ENCODE data around the gene TLCD5. TPM values are rescaled to one million over a fixed set of nuclear protein-coding genes. Genes with fewer than 3 reads are reported as not detected.

TLCD5 gene
- total and polyA plus RNA-seq, 2 donors (not counting 1 experiment from before 2014, with no cell fraction given) = 13.2 to 17.0 TPM

- Histone ChIP-seq H3K9ac (ENCODE audit: insufficient read depth, low read length) (no peak overlapping the region), H2AFZ (ENCODE audit: low read length) (no peak overlapping the region), H3K36me3 (ENCODE audit: control insufficient read depth, insufficient read depth, low read length) (no peaks in the 10 kb centered on the region), H3K4me2 (ENCODE audit: extremely low read depth, insufficient read depth, low read length) (no peak overlapping the region), H3K4me3 (replicated peaks in 1 of 4; ENCODE audit: control extremely low read depth in 1 of 4, insufficient read depth in 1 of 4, low read depth in 3 of 4, low read length in 4 of 4) (no peak overlapping the region), H3K9me3 (ENCODE audit: control insufficient read depth, insufficient read depth, low read depth, low read length) (no peaks in the 10 kb centered on the region), H3K27me3 (ENCODE audit: control insufficient read depth, insufficient read depth, low read length) (peaks cover 5% of the 10 kb centered on the region), H3K4me1 (ENCODE audit: control insufficient read depth, extremely low read depth, insufficient read depth, low read length) (no peaks in the 10 kb centered on the region), H3K27ac (ENCODE audit: insufficient read depth, low read length) (no peak overlapping the region), H4K20me1 (ENCODE audit: control insufficient read depth, extremely low read depth, insufficient read depth, low read length) (no peaks in the 10 kb centered on the region), H3K79me2 (ENCODE audit: control insufficient read depth, insufficient read depth, low read length) (no peaks in the 10 kb centered on the region)
- no peak for DNase-seq (ENCODE audit: low read depth in 2 of 2)
- no peak for TF ChIP-seq EZH2 (IDR thresholded peaks at IDR 0.05; ENCODE audit: low read length, missing control alignments)
- TF ChIP-seq, protein P1, sequence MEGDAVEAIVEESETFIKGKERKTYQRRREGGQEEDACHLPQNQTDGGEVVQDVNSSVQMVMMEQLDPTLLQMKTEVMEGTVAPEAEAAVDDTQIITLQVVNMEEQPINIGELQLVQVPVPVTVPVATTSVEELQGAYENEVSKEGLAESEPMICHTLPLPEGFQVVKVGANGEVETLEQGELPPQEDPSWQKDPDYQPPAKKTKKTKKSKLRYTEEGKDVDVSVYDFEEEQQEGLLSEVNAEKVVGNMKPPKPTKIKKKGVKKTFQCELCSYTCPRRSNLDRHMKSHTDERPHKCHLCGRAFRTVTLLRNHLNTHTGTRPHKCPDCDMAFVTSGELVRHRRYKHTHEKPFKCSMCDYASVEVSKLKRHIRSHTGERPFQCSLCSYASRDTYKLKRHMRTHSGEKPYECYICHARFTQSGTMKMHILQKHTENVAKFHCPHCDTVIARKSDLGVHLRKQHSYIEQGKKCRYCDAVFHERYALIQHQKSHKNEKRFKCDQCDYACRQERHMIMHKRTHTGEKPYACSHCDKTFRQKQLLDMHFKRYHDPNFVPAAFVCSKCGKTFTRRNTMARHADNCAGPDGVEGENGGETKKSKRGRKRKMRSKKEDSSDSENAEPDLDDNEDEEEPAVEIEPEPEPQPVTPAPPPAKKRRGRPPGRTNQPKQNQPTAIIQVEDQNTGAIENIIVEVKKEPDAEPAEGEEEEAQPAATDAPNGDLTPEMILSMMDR (conservative IDR thresholded peaks at IDR 0.05 in 1 of 2, IDR thresholded peaks at IDR 0.05 in 1 of 2; ENCODE audit: low read depth in 1 of 2, low read length in 2 of 2) = no peak
These were observed 39.8 kb upstream of the TLCD5 start for GRCh38 chr11:120285256-120285655.

- H4K20me1 ChIP-seq (ENCODE audit: control insufficient read depth, extremely low read depth, insufficient read depth, low read length) = no peaks in the 10 kb centered on the region
- no peak for DNase-seq (ENCODE audit: low read depth in 2 of 2)
- H3K4me1 ChIP-seq (ENCODE audit: control insufficient read depth, extremely low read depth, insufficient read depth, low read length) = no peaks in the 10 kb centered on the region
- no peaks in the 10 kb centered on the region for H3K9me3 ChIP-seq (ENCODE audit: control insufficient read depth, insufficient read depth, low read depth, low read length)
- no peak overlapping the region for H3K27ac ChIP-seq (ENCODE audit: insufficient read depth, low read length)
- H3K79me2 ChIP-seq (ENCODE audit: control insufficient read depth, insufficient read depth, low read length) = no peaks in the 10 kb centered on the region
- TF ChIP-seq EZH2 (IDR thresholded peaks at IDR 0.05; ENCODE audit: low read length, missing control alignments) = no peak
- TF ChIP-seq, protein P1 (conservative IDR thresholded peaks at IDR 0.05 in 1 of 2, IDR thresholded peaks at IDR 0.05 in 1 of 2; ENCODE audit: low read depth in 1 of 2, low read length in 2 of 2) = no peak
- H3K9ac ChIP-seq (ENCODE audit: insufficient read depth, low read length) = no peak overlapping the region
- H3K4me2 ChIP-seq (ENCODE audit: extremely low read depth, insufficient read depth, low read length) = no peak overlapping the region
- no peaks in the 10 kb centered on the region for H3K36me3 ChIP-seq (ENCODE audit: control insufficient read depth, insufficient read depth, low read length)
- no peak overlapping the region for H3K4me3 ChIP-seq (replicated peaks in 1 of 4; ENCODE audit: control extremely low read depth in 1 of 4, insufficient read depth in 1 of 4, low read depth in 3 of 4, low read length in 4 of 4)
- H3K27me3 ChIP-seq (ENCODE audit: control insufficient read depth, insufficient read depth, low read length) = peaks cover 16% of the 10 kb centered on the region
- H2AFZ ChIP-seq (ENCODE audit: low read length) = no peak overlapping the region
These were observed 37.1 kb upstream of the TLCD5 start for GRCh38 chr11:120288021-120288420.

DNA sequence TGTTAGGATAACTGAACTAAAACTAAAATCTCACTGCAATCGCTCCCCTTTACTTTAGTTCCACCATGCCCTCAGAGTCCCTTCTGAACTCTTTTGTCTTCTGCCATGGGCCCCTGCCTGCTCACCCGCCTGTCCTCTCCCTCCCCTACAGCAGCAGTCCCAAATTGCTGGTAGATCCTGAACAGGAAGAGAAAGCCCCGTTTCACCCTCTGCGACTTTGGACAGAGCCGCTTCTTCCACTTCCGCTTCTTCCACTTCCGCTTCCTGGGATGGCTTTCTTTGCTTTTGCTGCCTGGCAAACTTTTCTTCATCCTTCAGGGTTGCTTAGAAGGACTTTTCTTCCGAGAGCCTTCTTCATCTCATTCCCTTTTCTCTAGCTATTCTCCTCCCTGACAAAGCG lies 35.7 kb upstream of the TLCD5 start:
- no peak overlapping the region for H3K9ac ChIP-seq (ENCODE audit: insufficient read depth, low read length)
- H3K4me3 ChIP-seq (replicated peaks in 1 of 4; ENCODE audit: control extremely low read depth in 1 of 4, insufficient read depth in 1 of 4, low read depth in 3 of 4, low read length in 4 of 4) = no peak overlapping the region
- H4K20me1 ChIP-seq (ENCODE audit: control insufficient read depth, extremely low read depth, insufficient read depth, low read length) = no peaks in the 10 kb centered on the region
- no peaks in the 10 kb centered on the region for H3K9me3 ChIP-seq (ENCODE audit: control insufficient read depth, insufficient read depth, low read depth, low read length)
- no peak for DNase-seq (ENCODE audit: low read depth in 2 of 2)
- no peaks in the 10 kb centered on the region for H3K79me2 ChIP-seq (ENCODE audit: control insufficient read depth, insufficient read depth, low read length)
- H3K36me3 ChIP-seq (ENCODE audit: control insufficient read depth, insufficient read depth, low read length) = no peaks in the 10 kb centered on the region
- no peak overlapping the region for H3K4me2 ChIP-seq (ENCODE audit: extremely low read depth, insufficient read depth, low read length)
- peaks cover 20% of the 10 kb centered on the region for H3K27me3 ChIP-seq (ENCODE audit: control insufficient read depth, insufficient read depth, low read length)
- H3K4me1 ChIP-seq (ENCODE audit: control insufficient read depth, extremely low read depth, insufficient read depth, low read length) = no peaks in the 10 kb centered on the region
- no peak overlapping the region for H3K27ac ChIP-seq (ENCODE audit: insufficient read depth, low read length)
- no peak overlapping the region for H2AFZ ChIP-seq (ENCODE audit: low read length)
- TF ChIP-seq, protein P1 (conservative IDR thresholded peaks at IDR 0.05 in 1 of 2, IDR thresholded peaks at IDR 0.05 in 1 of 2; ENCODE audit: low read depth in 1 of 2, low read length in 2 of 2) = no peak
- TF ChIP-seq EZH2 (IDR thresholded peaks at IDR 0.05; ENCODE audit: low read length, missing control alignments) = no peak
